NCI-H446 (cell line): Measurements from ENCODE around the gene FXYD3.
"Not testable (repeated sequence)": the region's sequence is repeated elsewhere in the genome, so short reads cannot be mapped to it uniquely, and the experiment has no call there.

Experiments
- DNase-seq, 2 experiments: peaks; one replicate each; lab custom pipeline; 2025; lab: John Stamatoyannopoulos, UW

FXYD3 gene

GRCh38 chr19:35086455-35086854 is 29.2 kb upstream of the FXYD3 start:
- DNase-seq: no peak

- DNase-seq: no peak
Observed at GRCh38 chr19:35087393-35087792, 28.2 kb upstream of the FXYD3 start.

- peak in 1 of 2 experiments; percentile 32 for DNase-seq
Observed at GRCh38 chr19:35088131-35088913, 27.3 kb upstream of the FXYD3 start.

GRCh38 chr19:35089554-35089953 is 26.1 kb upstream of the FXYD3 start:
- DNase-seq: no peak

GRCh38 chr19:35090160-35090505 is 25.5 kb upstream of the FXYD3 start:
- no peak for DNase-seq

- DNase-seq: peak; percentile 22 to 52
Observed at GRCh38 chr19:35090506-35091214, 25.0 kb upstream of the FXYD3 start.

- no peak for DNase-seq
Observed at GRCh38 chr19:35093430-35093829, 22.2 kb upstream of the FXYD3 start.

- DNase-seq: no peak
Observed at GRCh38 chr19:35093941-35094647, 21.5 kb upstream of the FXYD3 start.

GRCh38 chr19:35094656-35095055 is 21.0 kb upstream of the FXYD3 start:
- DNase-seq: no peak

GRCh38 chr19:35095667-35096368 is 19.8 kb upstream of the FXYD3 start:
- DNase-seq: no peak

GRCh38 chr19:35098413-35099049 is 17.1 kb upstream of the FXYD3 start:
- no peak for DNase-seq

- no peak for DNase-seq
Observed at GRCh38 chr19:35099155-35099896, 16.3 kb upstream of the FXYD3 start.

- DNase-seq: no peak
Observed at GRCh38 chr19:35099897-35100275, 15.7 kb upstream of the FXYD3 start.

- no peak for DNase-seq
Observed at GRCh38 chr19:35100588-35101533, 14.8 kb upstream of the FXYD3 start.

- DNase-seq: not testable (repeated sequence)
Observed at GRCh38 chr19:35101949-35102348, 13.7 kb upstream of the FXYD3 start.

- not testable (repeated sequence) for DNase-seq
Observed at GRCh38 chr19:35103614-35104013, 12.0 kb upstream of the FXYD3 start.

- no peak for DNase-seq
Observed at GRCh38 chr19:35104361-35104760, 11.3 kb upstream of the FXYD3 start.

GRCh38 chr19:35105047-35105410 is 10.6 kb upstream of the FXYD3 start:
- DNase-seq: no peak

GRCh38 chr19:35105411-35106290 is 10.0 kb upstream of the FXYD3 start:
- DNase-seq: no peak
